Prostate gland (tissue), 2 donors: Measurements from ENCODE around the gene P2RY8. TPM values are rescaled to one million over a fixed set of nuclear protein-coding genes. Genes with fewer than 3 reads are reported as not detected.

Experiments
- DNase-seq: peaks from one replicate; pipeline ENCODE4 v3.0.0-alpha.2; 2019; ENCODE audit warnings: low spot score
- H3K27ac ChIP-seq, 2 donors: fragments of 200-600 bp; sonication (generic); 2 replicates each; pipeline ENCODE4 v1.5.1; 2017 to 2019
- H3K27me3 ChIP-seq: fragments of 200-600 bp; sonication (generic); replicated peaks from 2 replicates; pipeline ENCODE4 v1.5.1; 2019; ENCODE audit not compliant: insufficient read depth
- H3K36me3 ChIP-seq, 2 donors: fragments of 200-600 bp; sonication (generic); 1 replicate in 1 of 2; 2 replicates in 1 of 2; pipeline versions ENCODE4 v1.5.1 to v1.8.1; 2017 to 2019
- H3K4me1 ChIP-seq: fragments of 200-600 bp; sonication (generic); replicated peaks from 2 replicates; pipeline ENCODE4 v1.5.1; 2019
- H3K4me3 ChIP-seq, 2 donors: fragments of 200-600 bp; sonication (generic); 2 replicates each; pipeline ENCODE4 v1.5.1; 2017 to 2019
- H3K9me3 ChIP-seq: fragments of 200-600 bp; sonication (generic); 2 replicates; pipeline ENCODE4 v1.5.1; 2017
- CTCF ChIP-seq, 4 experiments: fragments of 200-600 bp in 2 of 4; fragments of 450-650 bp in 2 of 4; sonication (generic) in 2 of 4; IDR thresholded peaks; 1 replicate in 3 of 4; 2 replicates in 1 of 4; pipeline ENCODE4 v1.5.1; 2016 to 2019; ENCODE audit warnings: antibody characterized with exemption in 4 of 4, mild to moderate bottlenecking in 2 of 4, moderate library complexity in 2 of 4
- POLR2A ChIP-seq: fragments of 450-650 bp; IDR thresholded peaks from one replicate; pipeline ENCODE4 v1.6.1; 2016; ENCODE audit warnings: antibody characterized with exemption, mild to moderate bottlenecking
- POLR2AphosphoS5 ChIP-seq: sonication (generic); formaldehyde crosslinking; IDR thresholded peaks from one replicate; pipeline ENCODE4 v1.6.1; 2017; ENCODE audit warnings: antibody characterized with exemption
- WGBS: methylation state at CpG from one replicate; pipeline ENCODE4 v1.1.5; 2018; 5-methylcytosine and 5-hydroxymethylcytosine counted together
- intact Hi-C: fragments of 100-400 bp; cut with DNase I; formaldehyde crosslinking; loops from one replicate; pipeline ENCODE4 v1.14.2; 2022
- total RNA-seq, 2 donors: library from RNA; depleted of rRNA; stranded (reverse); fragments of >200 nt; gene quantifications; one replicate each; pipeline ENCODE4 v1.1.0, GENCODE V29; 2016

The P2RY8 gene
- total RNA-seq, 2 donors from 2014 or later = 0.59 to 1.8 TPM

GRCh38 chrX:1500701-1501624 is 36.0 kb downstream of the P2RY8 start:
- no peak overlapping the region for H3K27ac ChIP-seq
- DNase-seq = no peak

GRCh38 chrX:1496076-1496475 is 40.9 kb downstream of the P2RY8 start:
- Histone ChIP-seq H3K4me3 (no peak overlapping the region), H3K27ac (no peak overlapping the region), H3K9me3 (no peaks in the 10 kb centered on the region), H3K4me1 (no peaks in the 10 kb centered on the region), H3K27me3 (no peaks in the 10 kb centered on the region), H3K36me3 (no peaks in the 10 kb centered on the region)
- intact Hi-C loops = no loop called here
- TF ChIP-seq POLR2A (no peak), CTCF (IDR thresholded peaks at IDR 0.05) (no peak), POLR2AphosphoS5 (no peak)
- DNase-seq = no peak
- WGBS = 72% methylated on average over 12 of the region's 12 CpGs

More at GRCh38 chrX:1500701-1501624, 36.0 kb downstream of the P2RY8 start:
- intact Hi-C loops = no loop called here
- Histone ChIP-seq H3K4me3 (no peak overlapping the region), H3K9me3 (no peaks in the 10 kb centered on the region), H3K27me3 (no peaks in the 10 kb centered on the region), H3K4me1 (no peaks in the 10 kb centered on the region), H3K36me3 (no peaks in the 10 kb centered on the region)
- WGBS = 83% methylated on average over 23 of the region's 23 CpGs
- TF ChIP-seq POLR2A = no peak
- no peak for TF ChIP-seq CTCF (IDR thresholded peaks at IDR 0.05)

DNA sequence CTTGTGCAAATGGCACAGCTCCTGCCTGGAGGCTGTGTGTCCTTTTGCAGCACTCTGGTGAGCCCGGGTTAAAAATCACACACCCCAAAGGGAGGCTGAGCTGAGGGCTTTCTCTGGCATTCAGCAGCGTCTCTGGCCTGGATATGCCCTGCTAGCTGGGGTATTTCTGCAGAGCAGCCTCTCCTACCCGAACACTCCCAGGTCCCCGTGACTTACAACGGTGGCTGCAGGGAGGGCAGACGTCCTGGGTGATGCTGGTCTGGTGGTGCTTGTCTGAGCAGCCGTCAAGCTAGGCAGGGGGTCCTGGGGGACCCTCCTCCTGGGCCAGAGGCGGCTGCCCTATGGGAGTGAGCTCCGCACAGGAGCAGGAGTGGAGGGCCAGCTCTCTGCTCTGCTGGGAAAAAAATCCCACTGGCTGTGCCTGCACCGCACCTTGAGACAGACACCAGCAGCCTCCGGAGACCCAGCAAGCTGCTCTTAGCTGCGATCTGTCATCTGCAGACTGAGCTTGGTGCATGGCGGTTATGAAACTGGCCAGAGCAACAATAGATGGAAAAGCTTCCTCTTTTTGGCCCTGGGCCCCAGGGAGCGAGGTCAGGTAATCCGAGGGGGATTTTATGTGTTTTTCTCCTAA is 43.0 kb downstream of the P2RY8 start:
- intact Hi-C loops = no loop called here
- no peak for DNase-seq
- Histone ChIP-seq H3K9me3 (no peaks in the 10 kb centered on the region), H3K4me3 (no peak overlapping the region), H3K27ac (no peak overlapping the region), H3K27me3 (no peaks in the 10 kb centered on the region), H3K4me1 (no peaks in the 10 kb centered on the region), H3K36me3 (no peaks in the 10 kb centered on the region)
- WGBS = 18% methylated on average over 15 of the region's 15 CpGs
- no peak for TF ChIP-seq CTCF (IDR thresholded peaks at IDR 0.05)
- no peak for TF ChIP-seq POLR2A
- no peak for TF ChIP-seq POLR2AphosphoS5

GRCh38 chrX:1493412-1493811 is 43.6 kb downstream of the P2RY8 start:
- 12% methylated on average over 16 of the region's 16 CpGs for WGBS
- Histone ChIP-seq H3K4me3 (no peak overlapping the region), H3K4me1 (no peaks in the 10 kb centered on the region), H3K36me3 (no peaks in the 10 kb centered on the region), H3K9me3 (no peaks in the 10 kb centered on the region), H3K27ac (no peak overlapping the region), H3K27me3 (no peaks in the 10 kb centered on the region)
- intact Hi-C loops = no loop called here
- TF ChIP-seq CTCF (IDR thresholded peaks at IDR 0.05) (no peak), POLR2AphosphoS5 (no peak), POLR2A (no peak)
- DNase-seq = no peak
